HG03175 (cell line): Measurements from ENCODE around the gene RNF44.
A peak's percentile ranks its signal among the peaks of the same experiment; 100 is the strongest.

Experiments
- ATAC-seq: cut with Tn5 transposase; IDR thresholded peaks from one replicate; pipeline ENCODE4 v1.9.1; 2021; ENCODE audit warnings: mild to moderate bottlenecking, moderate library complexity; ENCODE audit not compliant: unreplicated experiment

RNF44 gene

GRCh38 chr5:176536902-176537553 lies at the start of gene RNF44:
Gene RNF44, minus strand, starts transcription at chr5:176537402. Its CDS starts 4,930 bp downstream, at chr5:176532472.
- ATAC-seq = peak; percentile 56

- ATAC-seq = no peak
Measured at GRCh38 chr5:176583076-176583475, 45.9 kb upstream of the RNF44 start.

- no peak for ATAC-seq
Measured at GRCh38 chr5:176581361-176581760, 44.2 kb upstream of the RNF44 start.

- no peak for ATAC-seq
Measured at GRCh38 chr5:176579323-176579722, 42.1 kb upstream of the RNF44 start.

- no peak for ATAC-seq
Measured at GRCh38 chr5:176578391-176578808, 41.2 kb upstream of the RNF44 start.

- no peak for ATAC-seq
Measured at GRCh38 chr5:176577312-176578176, 40.3 kb upstream of the RNF44 start.

GRCh38 chr5:176575488-176576422 lies 38.6 kb upstream of the RNF44 start:
- ATAC-seq = no peak

- no peak for ATAC-seq
Measured at GRCh38 chr5:176575066-176575465, 37.9 kb upstream of the RNF44 start.

GRCh38 chr5:176574297-176574591 lies 37.0 kb upstream of the RNF44 start:
- ATAC-seq = peak; percentile 11

- ATAC-seq = peak; percentile 61
Measured at GRCh38 chr5:176573564-176574296, 36.5 kb upstream of the RNF44 start.

- ATAC-seq = no peak
Measured at GRCh38 chr5:176570044-176570443, 32.8 kb upstream of the RNF44 start.

- no peak for ATAC-seq
Measured at GRCh38 chr5:176568657-176569056, 31.5 kb upstream of the RNF44 start.

GRCh38 chr5:176565760-176566288 lies 28.6 kb upstream of the RNF44 start:
- no peak for ATAC-seq

- no peak for ATAC-seq
Measured at GRCh38 chr5:176564002-176564401, 26.8 kb upstream of the RNF44 start.

GRCh38 chr5:176562189-176562588 lies 25.0 kb upstream of the RNF44 start:
- no peak for ATAC-seq

- no peak for ATAC-seq
Measured at GRCh38 chr5:176561259-176561658, 24.1 kb upstream of the RNF44 start.

GRCh38 chr5:176560364-176560763 lies 23.2 kb upstream of the RNF44 start:
- no peak for ATAC-seq

- ATAC-seq = no peak
Measured at GRCh38 chr5:176559683-176560082, 22.5 kb upstream of the RNF44 start.

- no peak for ATAC-seq
Measured at GRCh38 chr5:176557846-176558245, 20.6 kb upstream of the RNF44 start.
